ENCODE data around the gene TASP1.

The TASP1 gene

DNA sequence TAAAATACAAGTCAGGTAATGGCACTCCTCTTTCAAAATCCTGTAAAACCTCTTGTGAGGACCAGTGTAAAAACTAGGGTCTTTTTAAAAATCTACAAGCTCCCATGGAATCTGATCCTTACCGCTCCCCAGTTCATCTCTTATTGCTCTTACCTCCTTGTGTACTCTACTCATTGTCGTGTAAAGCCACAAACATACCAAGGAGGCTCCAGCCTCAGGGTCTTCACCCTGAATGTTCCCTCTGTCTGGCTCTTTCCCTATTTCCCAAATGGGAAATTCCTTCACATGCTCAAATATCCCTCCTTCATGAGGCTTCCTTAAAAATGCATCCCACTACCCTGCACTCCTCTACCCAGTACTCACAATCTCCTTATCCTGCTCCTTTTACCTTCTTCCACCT is 67.1 kb downstream of the TASP1 start:
- no peak for DNase-seq (ENCODE audit: low read depth)

DNA sequence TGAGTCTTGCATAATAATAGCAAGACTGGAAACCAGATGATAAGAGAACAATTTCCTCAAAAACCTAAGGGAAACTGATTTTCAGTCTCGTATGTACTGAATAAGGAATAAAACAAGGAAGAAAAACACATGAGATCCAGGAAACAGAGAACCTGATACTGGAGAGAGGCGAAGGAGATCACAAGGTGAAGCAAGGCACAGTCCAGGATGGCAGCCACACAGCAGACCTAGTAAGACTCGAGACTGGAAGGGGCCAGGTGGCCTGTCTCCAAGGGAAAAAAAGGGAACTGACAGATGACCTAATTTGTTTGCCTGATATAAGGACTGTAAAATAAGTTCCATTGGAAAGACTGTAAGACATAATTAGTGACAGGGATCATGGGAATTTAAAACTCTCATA is 71.1 kb downstream of the TASP1 start:
- no peak for DNase-seq (ENCODE audit: low read depth)

GRCh38 chr20:13563854-13564253 is 74.9 kb downstream of the TASP1 start:
- no peak for DNase-seq (ENCODE audit: low read depth)

DNA sequence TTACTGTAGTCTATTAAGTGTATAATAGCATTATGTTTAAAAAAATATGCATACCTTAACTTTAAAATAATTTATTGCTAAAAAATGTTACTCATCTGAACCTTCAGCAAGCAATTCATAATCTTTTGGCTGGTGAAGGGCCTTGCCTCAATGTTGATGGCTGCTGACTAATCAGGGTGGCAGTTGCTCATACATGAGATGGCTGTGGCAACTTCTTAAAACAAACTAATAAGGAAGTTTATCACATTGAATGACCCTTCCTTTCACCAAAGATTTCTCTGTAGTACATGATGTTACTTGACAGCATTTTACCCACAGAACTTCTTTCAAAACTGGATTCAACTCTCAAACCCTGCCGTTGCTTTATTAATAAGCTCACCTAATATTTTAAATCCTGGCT is 84.0 kb downstream of the TASP1 start:
- peak; percentile 11 for DNase-seq (ENCODE audit: low read depth)

DNA sequence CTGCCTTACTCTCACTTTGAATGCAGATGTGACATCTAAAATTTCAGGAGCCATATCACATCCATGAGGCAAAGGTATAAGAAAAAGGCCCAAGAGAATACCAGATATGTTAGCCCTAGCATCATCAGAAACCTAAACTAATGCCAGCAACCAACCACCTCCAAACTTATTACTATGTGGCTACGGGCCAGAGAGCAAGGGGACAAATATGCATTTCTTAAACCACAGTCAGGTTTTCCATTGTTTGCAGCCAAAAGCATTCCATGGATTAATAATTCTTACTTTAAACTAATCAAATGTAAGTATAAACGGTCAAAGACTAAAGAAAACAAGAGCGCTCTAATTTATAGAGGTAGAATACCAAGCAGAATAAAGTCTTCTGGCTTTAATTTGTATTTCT is 84.7 kb downstream of the TASP1 start:
- DNase-seq (ENCODE audit: low read depth): no peak

DNA sequence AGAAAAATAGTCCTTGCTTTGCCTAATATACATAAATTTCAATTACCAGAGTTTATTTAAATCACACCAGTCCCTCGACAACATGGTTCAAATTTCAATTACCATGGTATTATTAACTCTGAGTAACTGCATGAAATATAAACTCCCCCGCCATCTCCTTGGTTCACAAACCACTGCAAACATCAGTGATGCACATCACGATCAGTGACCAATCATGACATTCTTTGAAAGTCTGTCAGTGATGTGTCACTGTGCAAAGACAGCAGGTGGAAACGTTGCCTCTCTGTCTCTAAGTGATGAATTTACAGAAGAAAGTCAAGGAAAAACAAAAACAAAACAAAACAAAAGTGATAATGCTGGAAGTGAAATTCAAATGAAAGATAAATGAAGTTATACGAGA is 86.7 kb downstream of the TASP1 start:
- DNase-seq (ENCODE audit: low read depth): no peak

GRCh38 chr20:13549451-13549850 is 89.3 kb downstream of the TASP1 start:
- no peak for DNase-seq (ENCODE audit: low read depth)

DNA sequence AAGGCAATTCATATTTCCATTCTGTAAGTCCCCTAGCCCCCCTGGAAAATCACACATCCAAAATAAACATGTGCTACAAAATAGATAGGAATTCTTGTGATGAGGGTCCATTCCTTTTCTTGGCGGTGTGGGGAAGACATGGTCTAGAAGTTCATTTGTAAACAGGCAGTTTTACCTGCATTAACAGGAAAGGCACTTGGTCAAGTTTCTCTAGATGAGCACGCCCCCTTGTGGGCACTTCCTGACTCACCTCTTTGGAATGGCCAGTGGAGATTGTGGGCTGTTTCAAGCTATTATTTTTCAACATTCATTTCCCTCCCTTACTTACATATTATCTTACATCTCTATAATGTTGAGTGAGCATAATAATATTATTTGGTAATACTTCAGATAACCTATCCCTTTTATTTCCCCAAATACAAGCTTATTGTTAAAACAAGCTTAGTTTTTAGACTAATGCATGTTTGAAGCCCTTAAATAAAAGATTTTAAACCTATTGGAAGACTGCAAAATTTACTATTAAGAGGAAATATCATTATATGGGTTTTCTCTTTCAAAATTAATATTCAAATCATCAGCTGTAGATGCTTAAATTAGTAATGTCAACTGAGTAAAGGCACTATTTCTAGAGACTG is 92.1 kb downstream of the TASP1 start:
- DNase-seq (ENCODE audit: low read depth): peak; percentile 47

DNA sequence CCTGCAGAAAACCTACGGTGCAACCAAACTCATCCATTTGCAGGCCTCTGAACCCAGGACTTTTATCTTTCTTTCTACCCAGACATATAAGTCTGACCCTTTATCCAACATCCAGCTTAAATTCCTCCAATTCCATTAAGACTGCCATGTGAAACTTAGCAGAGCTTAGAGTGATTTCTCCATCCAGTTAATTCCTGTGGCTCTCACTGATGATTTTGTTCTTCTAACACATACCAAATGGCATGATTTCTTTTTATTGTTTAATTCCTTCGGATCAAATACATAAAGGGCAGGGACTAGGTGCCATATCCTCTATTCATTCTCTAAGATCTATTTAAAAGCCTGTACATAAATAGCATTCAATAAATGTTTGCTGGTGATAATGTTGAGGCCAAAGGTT is 92.9 kb downstream of the TASP1 start:
- no peak for DNase-seq (ENCODE audit: low read depth)

GRCh38 chr20:13543783-13544182 is 94.9 kb downstream of the TASP1 start:
- DNase-seq (ENCODE audit: low read depth): no peak

- no peak for DNase-seq (ENCODE audit: low read depth)
Measured at GRCh38 chr20:13535627-13536026, 103.1 kb downstream of the TASP1 start.

GRCh38 chr20:13533946-13534345 is 104.8 kb downstream of the TASP1 start:
- DNase-seq (ENCODE audit: low read depth): no peak

DNA sequence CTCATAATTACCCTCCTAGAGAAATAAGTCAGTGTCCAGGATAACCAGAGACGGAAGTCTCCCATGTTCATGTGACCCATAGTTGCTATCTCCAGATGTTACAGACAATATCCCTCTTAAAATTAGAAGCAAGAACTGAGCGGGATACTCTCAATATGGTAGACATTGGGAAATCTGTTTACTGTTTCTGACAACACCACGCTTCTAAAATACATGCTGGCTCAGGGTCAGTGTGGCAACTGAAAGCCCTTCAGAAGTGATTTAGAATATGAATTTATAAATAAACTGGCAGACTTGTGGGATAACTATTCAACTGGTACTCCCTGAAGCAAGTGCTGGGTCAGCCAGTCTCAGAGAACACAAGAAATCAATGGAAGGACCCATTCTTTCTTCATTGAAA is 108.6 kb downstream of the TASP1 start:
- no peak for DNase-seq (ENCODE audit: low read depth)

GRCh38 chr20:13526551-13526950 is 112.2 kb downstream of the TASP1 start:
- peak; percentile 12 for DNase-seq (ENCODE audit: low read depth)

DNA sequence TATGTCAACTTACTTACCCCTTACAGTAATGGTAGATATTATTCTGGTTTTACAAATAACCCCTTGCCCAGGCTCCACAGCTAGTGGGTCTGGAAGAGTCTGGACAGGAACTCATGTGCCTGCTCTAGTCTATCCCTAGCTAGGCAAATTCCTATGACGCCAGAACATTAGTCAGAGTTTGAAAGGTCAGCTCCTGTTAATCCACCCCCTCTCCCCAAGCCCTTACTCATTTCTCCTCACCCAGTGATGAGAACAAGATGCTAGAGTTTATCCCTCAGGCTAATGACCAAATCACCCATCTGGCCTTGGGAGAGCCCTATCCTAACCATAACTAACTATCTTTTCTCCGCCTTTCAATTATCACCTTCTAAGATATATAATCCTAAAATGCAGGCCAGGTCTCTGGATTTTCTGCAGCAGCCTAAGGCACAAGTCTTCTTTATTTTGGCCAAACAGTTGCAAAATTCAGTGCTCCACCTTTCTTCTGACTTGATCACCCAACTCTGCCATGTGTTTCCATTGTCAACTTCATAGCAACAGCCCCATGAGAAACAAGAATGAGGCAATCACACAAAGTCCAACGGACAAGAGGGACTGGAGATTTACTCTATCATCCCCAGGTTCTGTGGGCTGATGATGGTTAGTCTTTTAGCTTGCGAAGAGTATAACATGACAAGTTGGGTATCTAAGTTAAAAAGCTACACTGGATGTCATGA is 113.3 kb downstream of the TASP1 start:
- peak; percentile 85 for DNase-seq (ENCODE audit: low read depth)

DNA sequence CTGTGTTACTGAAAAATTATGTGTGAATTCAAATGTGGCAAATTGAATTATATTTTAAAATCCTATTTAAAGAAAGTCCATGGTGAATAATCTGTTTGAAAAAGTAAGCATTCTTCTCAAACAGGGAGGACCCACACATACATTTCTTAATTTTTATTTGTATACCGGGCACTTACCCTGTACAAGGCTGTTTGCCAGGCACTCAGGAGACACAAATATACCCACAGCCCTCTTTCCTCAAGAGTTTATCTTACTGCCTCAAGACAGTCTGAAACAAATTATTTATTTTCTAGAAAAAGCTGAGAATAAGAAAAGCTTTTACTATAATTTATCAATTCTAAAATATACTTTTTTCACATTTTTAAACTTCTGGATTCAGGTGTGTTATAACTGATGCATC is 114.4 kb downstream of the TASP1 start:
- DNase-seq (ENCODE audit: low read depth): no peak

DNA sequence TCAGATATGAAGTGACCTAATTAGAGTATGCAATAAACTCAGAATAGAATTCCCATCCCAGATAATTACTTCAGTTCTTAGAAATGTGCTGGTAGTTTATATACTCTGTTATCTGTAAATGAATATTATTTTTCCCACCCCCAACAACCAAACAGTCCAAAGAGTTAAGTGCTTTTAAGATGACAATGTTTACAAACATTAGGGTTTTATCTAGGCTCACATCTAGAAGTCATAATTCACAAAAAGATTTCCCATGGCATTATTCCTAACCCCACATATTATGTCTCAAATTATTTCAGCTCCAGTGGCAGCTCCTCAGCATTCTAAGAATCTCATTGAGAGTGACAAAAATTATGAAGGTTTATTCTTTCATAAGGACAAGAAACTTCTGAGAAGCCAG is 120.9 kb downstream of the TASP1 start:
- DNase-seq (ENCODE audit: low read depth): no peak

- no peak for DNase-seq (ENCODE audit: low read depth)
Measured at GRCh38 chr20:13515796-13516558, 122.8 kb downstream of the TASP1 start.

GRCh38 chr20:13515291-13515690 is 123.4 kb downstream of the TASP1 start:
- DNase-seq (ENCODE audit: low read depth): no peak

GRCh38 chr20:13510837-13511488 is 127.8 kb downstream of the TASP1 start:
- DNase-seq (ENCODE audit: low read depth): peak; percentile 47

GRCh38 chr20:13507646-13508045 is 131.1 kb downstream of the TASP1 start:
- no peak for DNase-seq (ENCODE audit: low read depth)

GRCh38 chr20:13501500-13501899 is 137.2 kb downstream of the TASP1 start:
- no peak for DNase-seq (ENCODE audit: low read depth)

GRCh38 chr20:13494019-13494418 is 144.7 kb downstream of the TASP1 start:
- DNase-seq (ENCODE audit: low read depth): peak; percentile 10

All from stromal cell of bone marrow (primary cell).